Muscle layer of duodenum (tissue), 2 donors: ENCODE measurements around the gene TOB1.
A peak's percentile ranks its signal among the peaks of the same experiment; 100 is the strongest.
"Not testable (repeated sequence)": the region's sequence is repeated elsewhere in the genome, so short reads cannot be mapped to it uniquely, and the experiment has no call there.

Experiments used
- H3K27ac ChIP-seq: one replicate; pipeline ENCODE4 v1.7.0; 2013; ENCODE audit warnings: mild to moderate bottlenecking, low read length
- H3K27me3 ChIP-seq: one replicate; pipeline ENCODE4 v1.7.0; 2013; ENCODE audit warnings: low read depth, mild to moderate bottlenecking, control low read depth, low read length
- H3K36me3 ChIP-seq, 2 donors: one replicate each; pipeline ENCODE4 v1.7.0; 2013; ENCODE audit warnings: low read length in 2 of 2, control low read depth in 1 of 2, mild to moderate bottlenecking in 1 of 2; ENCODE audit not compliant: insufficient read depth in 2 of 2, control insufficient read depth in 1 of 2
- H3K4me1 ChIP-seq, 2 donors: one replicate each; pipeline ENCODE4 v1.7.0; 2013; ENCODE audit warnings: low read length in 2 of 2, mild to moderate bottlenecking in 2 of 2, control low read depth in 1 of 2, moderate library complexity in 1 of 2; ENCODE audit not compliant: insufficient read depth in 2 of 2, control insufficient read depth in 1 of 2
- H3K4me3 ChIP-seq, 2 donors: one replicate each; pipeline ENCODE4 v1.7.0; 2013; ENCODE audit warnings: low read length in 2 of 2, low read depth in 1 of 2, mild to moderate bottlenecking in 1 of 2
- H3K9me3 ChIP-seq, 2 donors: one replicate each; pipeline ENCODE4 v1.7.0; 2013; ENCODE audit warnings: low read length in 2 of 2, control low read depth in 1 of 2, mild to moderate bottlenecking in 1 of 2; ENCODE audit not compliant: control insufficient read depth in 1 of 2
- donor health status: healthy.

TOB1 gene

DNA sequence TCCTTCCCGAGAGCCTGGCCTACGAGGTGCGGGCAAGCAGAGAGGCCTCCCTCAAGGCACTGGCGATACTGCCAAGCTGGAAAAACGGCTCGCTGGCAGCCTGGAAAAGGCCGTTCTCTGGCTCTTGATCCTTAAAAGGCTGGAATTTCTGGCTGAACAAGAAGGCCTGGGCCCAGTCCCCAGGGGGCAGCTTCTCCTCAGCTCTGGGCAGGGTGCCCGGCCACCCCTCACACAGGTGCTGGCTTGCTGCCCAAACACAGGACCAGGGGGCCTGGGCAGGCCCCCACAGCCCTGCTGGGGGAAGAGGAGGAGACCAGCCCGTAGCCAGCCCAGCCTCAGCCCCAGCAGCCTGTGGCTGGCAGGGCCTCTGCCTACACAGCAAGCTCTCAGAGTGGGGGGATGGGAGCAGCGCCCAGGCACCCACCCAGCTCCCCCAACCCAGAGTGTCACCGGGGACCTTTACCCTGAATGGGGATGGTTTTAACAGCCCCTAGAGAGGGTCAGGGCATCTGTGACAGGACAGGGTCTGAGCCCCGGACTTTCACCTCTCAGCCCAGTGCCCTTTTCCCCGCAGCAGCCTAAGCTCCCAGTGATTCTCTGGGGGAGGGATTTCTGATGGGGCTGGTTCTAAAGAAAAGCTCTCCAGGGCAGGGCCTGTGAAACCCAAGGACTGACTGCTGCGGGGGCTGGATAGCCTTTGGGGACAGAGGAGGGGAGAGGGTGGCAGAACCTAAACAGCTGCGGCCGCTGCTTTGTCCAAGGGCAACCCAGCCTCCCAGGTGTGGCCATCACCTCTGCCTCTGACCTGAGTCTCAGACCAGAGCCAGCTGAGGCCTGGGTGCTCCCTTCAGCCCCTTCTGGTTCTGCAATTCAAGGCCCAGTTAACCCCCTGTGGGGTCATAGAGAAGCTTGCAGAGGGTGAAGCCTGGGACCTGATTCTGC is 38.6 kb upstream of the TOB1 start:
- H3K4me3 ChIP-seq, result peak overlapping the region in 1 of 2 donors; percentile 38
- peak overlapping the region; percentile 76 for H3K27ac ChIP-seq
- no peaks in the 10 kb centered on the region for H3K27me3 ChIP-seq
- H3K9me3 ChIP-seq, result no peaks in the 10 kb centered on the region
- H3K36me3 ChIP-seq, result no peaks in the 10 kb centered on the region
- peaks cover 13 to 20% of the 10 kb centered on the region in 2 donors for H3K4me1 ChIP-seq

DNA sequence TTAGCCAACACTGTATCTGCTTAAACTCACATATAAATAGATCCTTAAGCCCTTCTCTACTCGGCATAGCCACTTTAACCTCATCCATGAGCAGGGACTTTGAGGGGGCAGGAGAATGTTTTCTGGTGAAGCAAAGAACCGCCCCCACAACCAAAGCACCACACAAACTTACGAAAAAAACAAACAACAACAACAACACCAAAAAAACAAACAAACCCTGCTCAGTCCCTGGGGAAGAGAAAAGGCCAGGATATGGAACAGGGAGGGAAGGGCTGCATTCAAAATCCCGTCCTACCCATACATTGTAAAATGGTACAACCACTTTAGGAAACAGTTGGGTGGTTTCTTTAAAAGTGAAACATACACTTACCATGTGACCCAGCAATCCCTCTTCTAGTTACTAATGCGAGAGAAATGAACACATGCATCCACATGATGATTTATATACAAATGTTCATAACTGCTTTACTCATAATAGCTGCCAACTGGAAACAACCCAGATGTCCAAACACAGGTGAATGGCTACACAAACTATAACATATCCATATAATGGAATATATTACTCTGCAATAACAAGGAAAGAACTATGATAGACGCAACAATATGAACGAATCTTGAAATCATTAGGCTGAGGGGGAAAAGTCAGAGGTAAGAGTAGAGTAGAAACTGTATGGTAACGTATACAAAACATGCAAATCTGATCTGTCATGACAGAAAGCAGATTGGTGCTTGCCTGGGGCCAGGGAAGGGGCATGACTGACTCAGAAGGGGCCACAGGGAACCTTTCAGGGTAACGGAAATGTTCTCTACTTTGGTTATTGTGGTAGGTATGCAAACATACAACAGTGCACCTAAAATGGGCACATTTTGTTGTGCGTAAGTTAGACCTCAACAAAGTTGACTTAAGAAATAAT is 37.7 kb upstream of the TOB1 start:
- peaks cover 13 to 20% of the 10 kb centered on the region in 2 donors for H3K4me1 ChIP-seq
- H3K36me3 ChIP-seq, result no peaks in the 10 kb centered on the region
- H3K27ac ChIP-seq, result peak overlapping the region; percentile 76
- H3K9me3 ChIP-seq, result no peaks in the 10 kb centered on the region
- H3K4me3 ChIP-seq, result peak overlapping the region in 1 of 2 donors; percentile 38
- no peaks in the 10 kb centered on the region for H3K27me3 ChIP-seq

DNA sequence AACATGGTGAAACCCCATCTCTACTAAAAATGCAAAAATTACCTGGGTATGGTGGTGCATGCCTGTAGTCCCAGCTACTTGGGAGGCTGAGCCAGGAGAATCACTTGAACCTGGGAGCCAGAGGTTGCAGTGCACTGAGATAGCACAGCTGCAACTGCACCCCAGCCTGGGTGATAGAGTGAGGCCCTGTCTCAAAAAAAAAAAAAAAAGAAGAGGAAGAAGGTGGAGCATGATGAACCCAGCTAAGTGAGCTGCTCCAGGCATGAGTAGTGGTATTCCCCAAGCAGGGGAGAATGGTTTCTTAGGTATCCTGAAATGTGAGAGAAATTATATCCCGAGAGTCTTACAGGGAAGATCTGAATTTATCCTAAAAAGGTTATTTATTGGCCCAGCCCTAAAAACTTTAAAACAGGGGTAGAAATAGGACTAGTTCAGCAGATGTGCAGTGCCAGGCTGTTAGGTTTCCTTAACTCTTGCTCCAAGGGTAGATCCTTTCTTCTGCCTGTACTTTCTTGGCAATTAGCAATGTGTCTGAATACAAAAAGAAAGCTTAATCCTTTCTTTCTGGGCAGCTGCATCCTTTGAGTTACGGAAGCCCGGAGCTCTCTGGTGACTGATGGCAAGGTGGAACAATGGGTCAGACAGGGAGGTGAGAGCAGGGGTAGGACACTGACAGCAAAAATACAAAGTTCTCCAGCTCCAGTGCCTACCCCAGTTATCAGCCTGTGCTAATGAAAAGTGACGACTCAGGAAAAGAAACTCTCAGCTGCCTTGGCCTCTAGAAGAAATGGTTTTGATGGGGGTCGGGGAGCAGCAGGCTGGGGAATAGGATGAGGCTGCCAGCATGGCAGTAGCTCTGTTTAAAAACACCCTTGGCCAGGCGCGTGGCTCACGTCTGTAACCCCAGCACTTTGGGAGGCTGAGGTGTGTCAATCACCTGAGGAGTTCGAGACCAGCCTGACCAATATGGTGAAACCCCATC is 36.5 kb upstream of the TOB1 start:
- H3K4me3 ChIP-seq, result no peak overlapping the region
- no peaks in the 10 kb centered on the region for H3K9me3 ChIP-seq
- peaks cover 13 to 20% of the 10 kb centered on the region in 2 donors for H3K4me1 ChIP-seq
- H3K27ac ChIP-seq, result peak overlapping the region; percentile 35
- no peaks in the 10 kb centered on the region for H3K36me3 ChIP-seq
- H3K27me3 ChIP-seq, result no peaks in the 10 kb centered on the region

DNA sequence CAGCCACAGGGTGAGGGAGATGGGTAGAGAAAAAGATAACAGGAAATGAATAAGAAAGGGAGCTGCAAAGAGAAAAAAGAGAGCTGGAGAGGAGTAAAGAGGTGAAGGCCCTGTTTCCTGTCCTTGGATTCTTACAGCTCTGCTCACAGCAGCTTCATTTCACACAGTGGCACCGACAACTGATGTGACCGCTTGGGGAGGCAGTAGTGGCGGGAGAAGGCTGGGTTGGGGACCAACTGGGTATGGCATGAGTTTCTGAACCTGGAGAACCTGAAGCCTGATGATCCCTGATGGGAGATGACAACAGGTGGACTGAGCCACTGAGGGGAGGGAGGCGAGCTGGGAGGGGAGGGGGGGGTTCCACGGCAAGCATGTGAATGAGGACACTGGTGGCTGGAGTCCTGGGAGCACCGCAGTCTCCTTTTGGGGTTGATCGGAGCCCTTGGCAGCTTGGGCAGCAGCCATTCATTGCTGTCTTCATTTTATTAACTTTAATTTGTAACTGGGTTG is 34.3 kb upstream of the TOB1 start:
- H3K4me1 ChIP-seq, result peaks cover 9 to 11% of the 10 kb centered on the region in 2 donors
- no peaks in the 10 kb centered on the region for H3K27me3 ChIP-seq
- no peak overlapping the region for H3K4me3 ChIP-seq
- H3K9me3 ChIP-seq, result no peaks in the 10 kb centered on the region
- H3K36me3 ChIP-seq, result no peaks in the 10 kb centered on the region
- H3K27ac ChIP-seq, result no peak overlapping the region

DNA sequence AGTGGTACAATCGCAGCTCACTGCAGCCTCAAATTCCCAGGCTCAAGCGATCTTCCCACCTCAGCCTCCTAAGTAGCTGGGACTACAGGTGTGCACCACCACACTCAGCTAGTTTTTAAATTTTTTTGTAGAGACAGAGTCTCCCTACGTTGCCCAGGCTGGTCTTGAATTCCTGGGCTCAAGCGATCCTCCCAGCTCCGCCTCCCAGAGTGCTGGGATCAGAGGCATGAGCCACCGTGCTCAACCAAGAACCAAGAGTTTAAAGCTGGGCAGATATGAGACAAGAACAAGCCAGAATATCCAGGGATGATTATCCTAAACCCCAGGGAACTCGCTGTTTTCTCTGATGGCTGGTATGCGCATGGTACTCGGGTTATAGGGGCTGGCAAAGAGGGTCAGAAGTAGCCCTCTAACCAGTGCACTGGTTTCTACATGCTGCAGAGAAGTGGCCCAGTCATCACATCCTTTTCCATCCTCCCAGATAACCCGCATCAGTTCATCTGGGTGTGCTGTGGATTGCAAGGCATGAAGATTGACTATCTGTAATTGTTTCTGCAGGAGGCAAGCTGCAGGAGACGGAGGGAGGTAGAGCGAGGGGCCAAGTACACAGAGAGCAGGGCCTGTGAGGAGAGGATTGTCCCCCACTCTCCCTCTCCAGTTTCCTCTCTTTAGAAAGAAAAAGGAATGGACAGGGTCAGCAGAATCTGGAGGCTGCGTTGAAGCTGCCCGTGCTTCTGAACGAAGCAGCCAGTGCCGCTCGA is 33.6 kb upstream of the TOB1 start:
- H3K36me3 ChIP-seq, result no peaks in the 10 kb centered on the region
- H3K4me1 ChIP-seq, result peaks cover 2 to 5% of the 10 kb centered on the region in 2 donors

DNA sequence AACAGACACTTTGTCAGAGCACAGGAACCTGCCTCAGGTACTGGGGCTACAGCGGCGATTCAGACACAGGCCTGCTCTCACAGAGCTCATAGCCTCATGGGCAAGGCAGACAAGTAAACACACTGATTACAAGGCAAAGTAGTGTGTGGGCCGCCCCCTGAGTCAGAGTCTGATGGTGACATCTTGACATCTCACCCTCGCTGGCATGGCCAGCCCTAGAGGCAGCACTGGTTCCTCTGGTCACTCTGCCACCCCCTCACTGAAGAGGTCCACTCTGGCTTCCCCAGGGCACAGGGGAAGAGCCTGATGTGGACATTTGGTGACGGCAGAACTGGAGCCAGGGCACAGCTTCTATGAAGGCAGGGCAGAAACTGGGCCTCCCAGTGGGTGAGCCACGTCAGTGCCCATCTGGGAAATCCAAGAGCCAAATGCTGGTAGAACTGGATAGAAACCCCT is 32.9 kb upstream of the TOB1 start:
- Histone ChIP-seq H3K4me3 (no peak overlapping the region), H3K27ac (no peak overlapping the region), H3K9me3 (no peaks in the 10 kb centered on the region), H3K36me3 (no peaks in the 10 kb centered on the region), H3K4me1 (peaks cover 0 to under 1% of the 10 kb centered on the region in 2 donors), H3K27me3 (no peaks in the 10 kb centered on the region)

More for the DNA sequence above, 33.6 kb upstream of the TOB1 start:
- Histone ChIP-seq H3K27me3 (no peaks in the 10 kb centered on the region), H3K9me3 (no peaks in the 10 kb centered on the region), H3K27ac (no peak overlapping the region), H3K4me3 (no peak overlapping the region)

DNA sequence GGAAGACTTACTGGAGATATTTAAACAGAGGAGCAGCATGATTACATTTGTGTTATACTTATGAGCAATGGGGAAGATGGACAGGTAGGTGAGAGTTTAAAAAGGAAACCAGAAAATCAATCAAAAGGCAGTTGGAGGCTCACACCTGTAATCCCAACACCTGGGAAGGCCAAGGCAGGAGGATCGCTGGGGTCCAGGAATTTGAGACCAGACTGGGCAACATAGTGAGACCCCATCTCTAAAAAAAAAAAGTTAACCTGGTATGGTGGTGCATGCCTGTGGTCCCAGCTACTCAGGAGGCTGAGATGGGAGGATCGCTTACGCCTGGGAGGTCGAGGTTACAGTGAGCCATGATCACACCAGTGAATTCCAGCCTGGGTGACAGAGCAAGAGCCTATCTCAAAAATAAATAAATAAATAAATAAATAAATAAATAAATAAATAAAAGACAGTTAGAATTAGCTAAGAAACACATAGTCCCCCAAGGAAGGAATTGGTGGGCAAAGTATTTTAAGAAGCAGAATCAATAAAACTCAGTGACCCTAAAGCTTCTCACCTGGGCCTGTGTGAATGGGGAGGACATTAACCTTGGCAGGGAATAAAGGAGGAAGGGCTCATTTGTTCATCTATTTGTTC is 32.3 kb upstream of the TOB1 start:
- no peaks in the 10 kb centered on the region for H3K4me1 ChIP-seq
- no peak overlapping the region for H3K4me3 ChIP-seq
- H3K27me3 ChIP-seq, result no peaks in the 10 kb centered on the region
- H3K36me3 ChIP-seq, result no peaks in the 10 kb centered on the region
- no peak overlapping the region for H3K27ac ChIP-seq
- no peaks in the 10 kb centered on the region for H3K9me3 ChIP-seq

DNA sequence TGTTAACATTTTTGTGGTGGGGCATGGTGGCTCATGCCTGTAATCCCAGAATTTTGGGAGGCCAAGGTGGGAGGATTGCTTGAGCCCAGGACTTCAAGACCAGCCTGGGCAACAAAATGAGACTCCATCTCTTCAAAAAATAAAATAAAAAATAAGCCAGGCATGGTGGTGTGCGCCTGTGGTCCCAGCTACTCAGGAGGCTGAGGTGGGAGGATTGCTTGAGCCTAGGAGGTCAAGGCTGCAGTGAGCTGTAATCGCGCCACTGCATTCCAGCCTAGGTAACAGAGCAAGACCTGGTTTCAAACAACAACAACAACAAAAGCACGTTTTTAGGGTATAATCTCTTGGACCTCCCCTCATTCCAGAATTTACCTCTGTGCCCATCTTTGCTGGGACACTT is 28.4 kb upstream of the TOB1 start:
- not testable (repeated sequence) for H3K9me3 ChIP-seq, H3K36me3 ChIP-seq, H3K27me3 ChIP-seq, H3K4me3 ChIP-seq, H3K4me1 ChIP-seq, H3K27ac ChIP-seq

DNA sequence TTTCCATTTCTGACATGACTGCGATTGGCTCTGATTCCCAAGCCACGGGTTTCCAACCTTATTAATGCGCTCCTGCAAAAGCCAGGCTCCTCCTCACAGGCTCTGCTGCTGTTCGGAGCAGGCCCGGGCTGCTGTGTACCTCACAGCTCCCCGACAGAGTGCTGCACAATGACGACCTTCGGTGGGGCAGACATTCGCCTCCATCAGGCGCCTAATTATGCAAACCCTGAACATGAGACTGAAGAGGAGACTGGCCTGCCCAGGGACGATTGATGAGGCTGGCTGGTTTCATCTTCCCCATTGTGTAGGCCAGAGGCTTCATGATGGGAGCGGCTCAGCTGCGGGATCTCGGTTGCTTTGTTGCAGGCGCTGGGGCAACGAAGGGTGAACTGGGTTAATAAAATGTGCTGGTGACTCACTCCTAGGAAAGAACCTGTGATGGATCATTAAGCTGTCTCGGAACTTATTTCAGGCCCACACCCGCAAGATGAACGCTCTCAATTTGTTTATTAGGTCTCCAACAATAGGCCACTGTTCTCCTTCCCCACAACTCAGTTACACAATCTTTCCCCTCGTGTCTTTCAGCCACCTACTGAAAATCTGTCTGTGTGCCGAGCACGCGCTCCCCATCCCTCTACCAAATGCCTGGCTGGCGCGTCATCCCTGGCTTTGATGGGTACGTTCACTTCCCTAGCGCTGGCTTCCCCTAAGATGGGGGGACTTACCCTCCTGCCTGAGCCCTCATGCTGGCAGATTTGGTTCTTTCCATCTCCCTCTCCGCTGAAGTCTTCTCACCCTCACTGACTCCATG is 27.2 kb upstream of the TOB1 start:
- Histone ChIP-seq H3K27me3 (no peaks in the 10 kb centered on the region), H3K27ac (peak overlapping the region; percentile 79), H3K9me3 (no peaks in the 10 kb centered on the region), H3K4me1 (no peaks in the 10 kb centered on the region), H3K36me3 (no peaks in the 10 kb centered on the region), H3K4me3 (peak overlapping the region in 1 of 2 donors; percentile 3)
